HG03469 (cell line): ENCODE results near the gene VAV2.

Source experiments
- ATAC-seq: cut with Tn5 transposase; IDR thresholded peaks from one replicate; pipeline ENCODE4 v1.9.1; 2021; ENCODE audit warnings: mild to moderate bottlenecking, moderate library complexity, moderate number of reproducible peaks; ENCODE audit not compliant: unreplicated experiment

The VAV2 gene

GRCh38 chr9:134028575-134029247 lies 36.6 kb upstream of the VAV2 start:
- ATAC-seq = no peak

- ATAC-seq = no peak
Measured at GRCh38 chr9:134028076-134028475, 36.0 kb upstream of the VAV2 start.

- no peak for ATAC-seq
Measured at GRCh38 chr9:134027561-134027960, 35.4 kb upstream of the VAV2 start.

- ATAC-seq = no peak
Measured at GRCh38 chr9:134026981-134027380, 34.9 kb upstream of the VAV2 start.

- ATAC-seq = no peak
Measured at GRCh38 chr9:134026581-134026980, 34.5 kb upstream of the VAV2 start.

- ATAC-seq = peak; percentile 28
Measured at GRCh38 chr9:134025606-134026541, 33.8 kb upstream of the VAV2 start.

GRCh38 chr9:134024828-134025605 lies 32.9 kb upstream of the VAV2 start, which contains the start of gene BRD3OS:
Gene BRD3OS (plus strand): TSS chr9:134025481. CDS start chr9:134026748, 1,267 bp downstream.
- ATAC-seq = peak; percentile 69

- no peak for ATAC-seq
Measured at GRCh38 chr9:134024214-134024792, 32.2 kb upstream of the VAV2 start.

- no peak for ATAC-seq
Measured at GRCh38 chr9:134014946-134015345, 22.8 kb upstream of the VAV2 start.

- no peak for ATAC-seq
Measured at GRCh38 chr9:134011401-134011800, 19.3 kb upstream of the VAV2 start.

GRCh38 chr9:134010310-134011173 lies 18.4 kb upstream of the VAV2 start:
- no peak for ATAC-seq

GRCh38 chr9:134007571-134007970 lies 15.4 kb upstream of the VAV2 start:
- no peak for ATAC-seq

GRCh38 chr9:134007150-134007549 lies 15.0 kb upstream of the VAV2 start:
- no peak for ATAC-seq

GRCh38 chr9:134005381-134005780 lies 13.3 kb upstream of the VAV2 start:
- ATAC-seq = no peak

- no peak for ATAC-seq
Measured at GRCh38 chr9:134004881-134005280, 12.8 kb upstream of the VAV2 start.

GRCh38 chr9:134004131-134004873 lies 12.2 kb upstream of the VAV2 start:
- no peak for ATAC-seq

GRCh38 chr9:134003237-134003636 lies 11.1 kb upstream of the VAV2 start:
- ATAC-seq = no peak

GRCh38 chr9:134002796-134003195 lies 10.7 kb upstream of the VAV2 start:
- ATAC-seq = no peak

GRCh38 chr9:133999851-134000265 lies 7.7 kb upstream of the VAV2 start:
- ATAC-seq = no peak
